ENCODE measurements around the gene SMIM12.

- no peak for TF ChIP-seq CTCF (IDR thresholded peaks at IDR 0.05)
- no peak for TF ChIP-seq POLR2A (IDR thresholded peaks at IDR 0.05)
- TF ChIP-seq POLR2AphosphoS5 (IDR thresholded peaks at IDR 0.05): no peak
These were observed 12.5 kb downstream of the SMIM12 start for GRCh38 chr1:34847094-34847493.
